ENCODE results near the gene HOXA7.
A peak's percentile ranks its signal among the peaks of the same experiment; 100 is the strongest.

The HOXA7 gene

DNA sequence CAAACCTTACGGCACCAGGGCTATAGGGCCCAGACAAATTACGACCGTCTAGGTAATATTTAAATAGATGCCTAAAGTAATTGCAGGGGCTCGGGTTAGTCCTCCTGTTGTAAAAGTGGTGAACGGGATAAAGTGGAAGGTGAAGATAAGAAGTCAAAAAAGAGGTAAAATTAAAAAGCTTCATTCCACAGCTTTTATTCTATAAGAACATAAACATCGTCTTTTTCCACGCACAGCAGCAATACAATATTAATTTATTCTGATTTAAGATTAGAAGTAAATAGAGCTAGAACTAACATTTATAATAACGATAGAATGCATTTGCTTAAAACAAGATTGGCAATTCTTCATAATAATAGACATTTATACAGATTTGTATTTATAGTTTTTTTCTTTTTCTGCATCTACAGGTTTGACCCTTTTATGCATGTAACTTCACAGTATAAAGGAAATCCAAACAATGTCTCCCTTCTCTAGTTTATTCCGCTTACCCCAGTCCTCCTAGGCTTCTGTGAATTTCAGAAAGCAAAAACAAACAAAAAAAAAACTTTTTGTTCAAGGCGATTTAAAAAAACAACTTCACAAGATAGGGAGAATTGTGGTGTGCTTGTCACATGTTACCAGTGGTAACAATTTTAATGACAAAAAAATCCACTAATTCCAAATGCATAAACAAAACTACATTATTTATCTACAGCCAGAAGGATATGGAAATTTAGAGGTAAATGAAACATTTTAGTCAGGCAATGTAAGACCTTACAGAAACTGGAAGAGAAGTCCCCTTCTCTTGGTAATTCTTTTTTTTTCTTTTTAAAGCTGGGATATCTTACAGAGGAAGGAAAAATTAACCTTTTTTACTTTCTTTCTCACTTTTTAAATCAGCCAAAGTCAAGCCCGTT lies 14.2 kb upstream of the HOXA7 start:
- no peak for DNase-seq

- no peak for DNase-seq
Measured at GRCh38 chr7:27169658-27170425, 13.4 kb upstream of the HOXA7 start.

DNA sequence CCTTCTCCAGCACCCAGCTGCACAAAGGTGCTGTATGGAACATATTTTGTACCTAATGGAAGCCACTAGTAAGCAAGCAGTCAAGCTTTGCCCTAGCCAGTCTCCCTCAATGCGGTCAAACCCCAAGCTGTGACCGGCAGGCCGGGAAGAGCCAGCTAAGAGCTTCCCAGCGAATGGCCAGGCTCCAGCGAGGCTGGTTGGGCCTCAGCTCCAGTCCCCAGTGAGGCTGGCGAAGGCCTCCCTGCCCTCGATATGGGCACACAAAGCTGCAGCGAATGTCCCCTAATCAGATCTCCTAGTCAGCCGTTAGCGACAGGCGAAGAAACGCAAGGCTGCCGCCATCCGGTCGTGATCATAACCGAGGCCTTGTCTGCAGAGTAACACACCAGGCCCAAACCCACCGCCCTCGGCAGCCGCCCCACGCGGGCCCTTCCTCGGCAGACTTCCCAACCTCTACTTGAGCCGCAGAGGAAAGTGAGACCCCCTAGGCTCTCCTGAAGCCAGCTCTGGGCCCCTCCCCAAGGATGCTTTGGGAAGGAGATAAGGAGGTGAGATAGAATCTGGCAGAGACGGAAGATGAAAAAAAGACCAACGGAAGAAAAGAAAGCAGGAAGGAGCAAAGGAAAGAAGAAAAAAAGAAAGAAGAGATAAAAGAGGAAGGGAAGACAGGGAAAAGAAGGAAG lies 11.9 kb upstream of the HOXA7 start:
- no peak for DNase-seq

- DNase-seq = no peak
Measured at GRCh38 chr7:27167916-27168264, 11.4 kb upstream of the HOXA7 start.

DNA sequence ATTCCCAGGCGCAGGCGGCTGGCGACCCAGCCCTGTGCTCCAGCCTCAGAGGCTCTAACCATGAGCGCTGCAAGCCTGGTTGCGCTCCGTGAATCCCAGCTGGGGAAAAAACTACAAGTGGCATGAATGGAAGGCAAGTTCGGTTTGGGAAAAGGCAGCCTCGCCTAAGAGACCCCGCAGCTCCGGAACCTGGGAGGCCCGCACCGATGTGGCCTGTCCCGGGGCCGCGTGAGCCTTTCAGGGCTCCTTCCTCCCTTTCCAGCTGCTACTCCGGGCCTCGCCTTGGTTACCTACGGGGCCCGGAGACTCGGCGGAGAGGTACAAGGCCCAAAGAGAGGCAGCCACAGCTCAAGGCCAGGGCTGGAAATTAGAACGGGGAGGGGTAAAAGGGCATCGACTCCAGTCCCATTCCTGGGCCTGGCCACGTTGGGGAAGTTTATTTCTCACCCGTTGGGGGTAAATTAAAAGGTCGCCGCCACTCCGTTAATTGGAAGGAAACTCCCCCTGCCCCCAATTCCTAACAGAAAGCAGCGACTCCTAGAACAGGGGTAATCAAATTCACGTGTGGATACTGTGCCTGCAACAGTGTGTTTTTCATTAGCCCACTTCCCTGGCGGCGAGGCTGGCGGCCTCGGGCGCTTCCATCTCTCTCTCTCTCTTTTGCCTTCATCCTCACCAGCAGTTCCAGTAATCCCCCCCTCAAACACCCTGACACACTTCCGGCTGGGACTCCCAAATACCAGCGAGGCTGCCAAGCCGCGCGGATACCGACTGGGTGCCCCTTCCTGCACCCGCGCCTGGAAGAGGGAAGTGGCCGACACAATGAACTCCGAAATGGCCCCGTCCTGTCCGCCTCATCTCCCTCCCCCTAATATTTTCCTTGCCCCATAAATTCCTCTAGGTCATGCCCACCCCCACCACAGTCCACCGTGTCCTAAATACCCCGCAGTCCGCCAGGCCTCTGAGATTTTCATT lies 10.3 kb upstream of the HOXA7 start:
- DNase-seq = no peak

- DNase-seq = no peak
Measured at GRCh38 chr7:27165996-27166530, 9.6 kb upstream of the HOXA7 start.

GRCh38 chr7:27165089-27165995 lies 8.9 kb upstream of the HOXA7 start, which contains the start of gene HOXA9:
HOXA9 (minus strand) TSS chr7:27165537; CDS start chr7:27165457, 80 bp downstream.
- DNase-seq = no peak

DNA sequence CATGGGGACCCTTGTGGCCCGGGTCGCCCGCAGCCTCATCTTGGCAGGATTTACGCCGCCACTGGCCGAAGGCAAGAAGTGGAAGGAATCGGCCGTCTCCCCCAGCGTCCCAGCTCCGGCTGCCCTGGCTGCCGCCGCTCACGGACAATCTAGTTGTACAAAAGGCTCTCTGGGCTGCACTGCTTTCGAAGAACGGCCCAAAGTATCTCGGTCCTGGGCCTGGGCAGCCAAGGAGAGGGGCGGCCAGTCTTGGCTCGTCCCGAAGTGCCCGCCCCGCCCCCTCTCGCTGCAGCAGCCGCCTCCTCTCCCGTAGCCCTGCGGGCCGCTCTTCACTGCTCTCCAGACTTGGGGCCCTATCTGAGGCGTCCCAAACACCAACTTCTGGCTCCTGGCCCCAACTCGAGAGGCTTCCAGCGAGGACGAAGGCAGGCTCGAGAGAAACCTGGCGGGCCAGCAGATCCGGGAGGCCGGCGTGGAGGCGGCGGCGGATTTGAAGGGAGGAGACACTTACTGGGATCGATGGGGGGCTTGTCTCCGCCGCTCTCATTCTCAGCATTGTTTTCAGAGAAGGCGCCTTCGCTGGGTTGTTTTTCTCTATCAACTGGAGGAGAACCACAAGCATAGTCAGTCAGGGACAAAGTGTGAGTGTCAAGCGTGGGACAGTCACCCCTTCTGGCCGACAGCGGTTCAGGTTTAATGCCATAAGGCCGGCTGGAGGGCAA lies 8.1 kb upstream of the HOXA7 start:
- DNase-seq = no peak

- DNase-seq = no peak
Measured at GRCh38 chr7:27164045-27164366, 7.5 kb upstream of the HOXA7 start.

- DNase-seq = no peak
Measured at GRCh38 chr7:27163288-27164044, 7.0 kb upstream of the HOXA7 start.

DNA sequence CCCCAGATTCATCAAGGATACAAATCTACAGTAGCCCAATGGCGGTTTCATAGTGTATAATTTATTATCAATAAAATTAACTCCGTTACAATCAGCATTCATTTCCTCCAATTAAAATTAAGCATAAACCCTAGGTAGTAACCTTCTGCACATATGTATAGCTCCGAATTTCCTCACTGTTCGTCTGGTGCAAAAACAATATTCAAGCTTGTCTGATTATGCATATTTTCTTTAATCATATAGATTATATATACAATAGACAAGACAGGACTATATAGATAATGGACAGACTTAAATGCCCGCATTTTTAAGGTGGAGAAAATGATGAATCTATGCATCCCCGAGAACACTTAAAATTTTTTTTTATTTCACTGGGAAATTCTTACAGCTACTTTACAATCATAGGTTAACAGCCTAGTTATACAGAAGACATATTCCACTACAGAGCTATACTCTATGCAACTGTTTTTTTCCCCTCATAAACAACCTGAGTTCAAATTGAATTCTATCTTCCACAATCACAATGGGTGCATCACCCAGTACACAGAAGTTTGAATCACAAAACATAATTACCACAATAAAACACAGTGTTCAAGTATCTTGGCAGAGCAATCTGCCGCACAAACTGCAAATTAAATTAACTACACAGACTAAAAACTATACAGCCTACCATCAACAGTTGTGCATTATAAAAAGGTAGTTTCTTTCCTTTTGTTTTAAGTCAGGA lies 6.2 kb upstream of the HOXA7 start:
- DNase-seq = no peak

- DNase-seq = no peak
Measured at GRCh38 chr7:27161721-27162560, 5.5 kb upstream of the HOXA7 start.

- DNase-seq = no peak
Measured at GRCh38 chr7:27161214-27161720, 4.8 kb upstream of the HOXA7 start.

DNA sequence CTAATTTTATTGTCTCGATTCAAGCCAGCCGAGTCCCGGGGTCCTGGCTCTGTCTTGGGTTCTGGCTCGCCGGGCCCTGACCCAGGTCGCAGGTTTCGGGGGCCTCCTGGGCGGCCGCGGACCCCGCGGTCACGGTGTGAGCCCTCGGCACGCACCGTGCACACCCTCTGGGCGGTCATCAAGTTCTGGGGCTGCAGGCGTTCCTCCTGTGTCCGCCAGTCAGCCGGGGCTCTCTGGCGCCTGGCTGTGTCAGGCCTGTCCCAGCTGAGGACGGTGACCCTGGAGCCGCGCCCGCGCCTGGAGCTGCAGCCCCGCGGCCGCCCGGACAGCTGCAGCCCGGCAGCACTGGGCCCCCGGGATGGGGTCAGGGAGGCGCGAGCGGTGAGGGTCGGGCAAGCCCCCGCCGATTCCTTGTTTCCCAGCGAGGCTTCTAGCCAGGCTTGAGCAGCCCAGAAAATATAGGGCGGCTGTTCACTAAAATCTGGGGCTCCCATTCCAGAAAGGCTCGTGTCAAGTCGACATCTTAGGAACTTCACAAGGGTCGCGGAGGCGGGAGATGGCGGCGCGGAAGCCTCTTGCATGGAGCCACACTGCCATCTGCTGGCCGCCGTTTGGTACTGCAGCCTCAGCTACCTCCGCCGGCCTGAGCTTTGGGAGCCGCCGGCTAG lies 4.2 kb upstream of the HOXA7 start:
- peak; percentile 71 to 84 (median 77) for DNase-seq

GRCh38 chr7:27160145-27160545 lies 3.7 kb upstream of the HOXA7 start:
- no peak for DNase-seq

DNA sequence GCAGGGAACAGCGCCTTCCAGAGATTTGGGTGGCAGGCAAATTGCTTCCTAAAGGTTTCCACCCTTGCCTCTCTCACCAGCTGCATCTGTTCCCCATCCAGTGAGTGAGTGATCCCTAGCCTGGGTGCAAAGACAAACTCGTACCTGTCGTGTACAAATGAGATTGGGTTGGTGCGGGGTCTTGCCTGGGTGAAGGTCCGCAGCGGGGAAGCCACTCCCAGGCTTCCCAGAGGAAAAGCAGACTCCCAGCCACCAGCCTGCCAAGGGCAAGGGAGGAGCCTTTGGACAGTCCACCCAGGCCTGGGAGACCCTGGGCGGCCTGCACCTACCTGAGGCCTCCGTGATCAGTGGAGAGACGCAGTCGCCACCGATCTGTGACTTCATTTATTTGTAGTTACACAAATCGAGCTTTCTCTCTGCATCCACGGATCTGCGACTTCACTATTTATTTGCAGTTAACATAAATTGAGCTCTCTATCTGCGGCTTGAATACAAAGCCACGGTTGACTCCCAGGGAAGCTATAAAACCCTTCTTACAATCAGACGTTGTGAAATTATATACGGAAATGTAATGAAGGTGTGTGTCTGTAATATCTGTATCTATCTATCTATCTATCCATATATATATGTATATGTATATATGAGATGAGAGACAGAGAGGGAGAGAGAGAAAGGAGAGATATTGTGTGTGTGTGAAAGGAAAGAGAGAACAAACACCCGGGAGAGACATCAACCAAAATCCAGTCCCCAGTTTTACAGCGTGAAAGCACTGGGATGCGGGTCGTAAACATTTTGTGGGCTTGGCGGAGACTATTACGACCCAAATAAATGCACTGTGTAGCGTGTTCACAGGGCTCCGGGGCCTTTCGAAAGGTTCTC lies 3.0 kb upstream of the HOXA7 start:
- DNase-seq = no peak
